HepG2 (cell line): Measurements from ENCODE around the gene OR5W2. TPM values are rescaled to one million over a fixed set of nuclear protein-coding genes. Genes with fewer than 3 reads are reported as not detected.

ENCODE experiments used
- polyA plus RNA-seq, 8 experiments: library from polyadenylated mRNA; depleted of rRNA in 3 of 8; stranded (reverse) in 7 of 8; unstranded in 1 of 8; fragments of >200 nt; fragmentation: Illumina TruSeq in 4 of 8; extraction: Trizol in 4 of 8; gene quantifications; 2 replicates each; pipeline versions ENCODE4 v1.2.1 to v1.2.3, GENCODE V29; 2011 to 2016; ENCODE audit warnings: low read depth in 4 of 8, missing spikeins in 1 of 8, mixed read lengths in 1 of 8; ENCODE audit not compliant: insufficient read depth in 1 of 8
- small RNA-seq, 3 experiments: library from RNA; depleted of rRNA; stranded (forward); fragments of <200 nt; gene quantifications; one replicate each; pipeline ENCODE3, GENCODE V24; 2012; ENCODE audit warnings: low read depth in 2 of 3, low replicate concordance in 1 of 3; ENCODE audit not compliant: insufficient read length in 3 of 3, insufficient read depth in 2 of 3
- total RNA-seq, 5 experiments: library from RNA; depleted of rRNA; stranded (reverse); fragments of >200 nt; fragmentation: Illumina TruSeq; extraction: Trizol; gene quantifications; 2 replicates each; pipeline ENCODE4 v1.2.3, GENCODE V29; 2016; ENCODE audit warnings: low read depth in 1 of 5

OR5W2 gene
- total and polyA plus RNA-seq, 2 of the 13 experiments (the other 11 are each of a cell fraction or from before 2014, with no cell fraction given) = not detected

Small RNA genes within 50 kb of the gene (small RNA-seq; reads per million reads assigned to genes)
- gene AC036111.3 = 0 reads per million in 3 experiments

Other genes starting within 250 kb of the OR5W2 start
- gene OR5D13, start 141.1 kb downstream of the OR5W2 start, total RNA-seq (2016; rRNA removed; fragmentation: Illumina TruSeq; extraction: Trizol) = not detected in 2 replicates
- not detected in 2 replicates for gene OR5D13, start 141.1 kb downstream of the OR5W2 start, polyA plus RNA-seq (2011; rRNA removed)
- gene OR5D14, start 119.0 kb downstream of the OR5W2 start, total RNA-seq (2016; rRNA removed; fragmentation: Illumina TruSeq; extraction: Trizol) = not detected in 2 replicates
- gene OR5D14, start 119.0 kb downstream of the OR5W2 start, polyA plus RNA-seq (2011; rRNA removed) = not detected in 2 replicates
- gene OR5L1, start 103.2 kb downstream of the OR5W2 start, total RNA-seq (2016; rRNA removed; fragmentation: Illumina TruSeq; extraction: Trizol) = not detected in 2 replicates
- gene OR5L1, start 103.2 kb downstream of the OR5W2 start, polyA plus RNA-seq (2011; rRNA removed) = not detected in 2 replicates
- not detected in 2 replicates for gene OR5D18, start 95.0 kb downstream of the OR5W2 start, total RNA-seq (2016; rRNA removed; fragmentation: Illumina TruSeq; extraction: Trizol)
- not detected in 2 replicates for gene OR5D18, start 95.0 kb downstream of the OR5W2 start, polyA plus RNA-seq (2011; rRNA removed)
- not detected in 2 replicates for gene OR5L2, start 87.4 kb downstream of the OR5W2 start, total RNA-seq (2016; rRNA removed; fragmentation: Illumina TruSeq; extraction: Trizol)
- gene OR5L2, start 87.4 kb downstream of the OR5W2 start, polyA plus RNA-seq (2011; rRNA removed) = not detected in 2 replicates
- not detected in 2 replicates for gene OR5D16, start 75.8 kb downstream of the OR5W2 start, total RNA-seq (2016; rRNA removed; fragmentation: Illumina TruSeq; extraction: Trizol)
- not detected in 2 replicates for gene OR5D16, start 75.8 kb downstream of the OR5W2 start, polyA plus RNA-seq (2011; rRNA removed)
- gene TRIM51, start 31.3 kb downstream of the OR5W2 start, total RNA-seq (2016; rRNA removed; fragmentation: Illumina TruSeq; extraction: Trizol) = not detected in 2 replicates
- not detected in 2 replicates for gene TRIM51, start 31.3 kb downstream of the OR5W2 start, polyA plus RNA-seq (2011; rRNA removed)
- not detected in 2 replicates for gene OR5I1, start 21.8 kb upstream of the OR5W2 start, total RNA-seq (2016; rRNA removed; fragmentation: Illumina TruSeq; extraction: Trizol)
- not detected in 2 replicates for gene OR5I1, start 21.8 kb upstream of the OR5W2 start, polyA plus RNA-seq (2011; rRNA removed)
- not detected in 2 replicates for gene OR10AG1, start 55.4 kb upstream of the OR5W2 start, total RNA-seq (2016; rRNA removed; fragmentation: Illumina TruSeq; extraction: Trizol)
- not detected in 2 replicates for gene OR10AG1, start 55.4 kb upstream of the OR5W2 start, polyA plus RNA-seq (2011; rRNA removed)
- gene OR5F1, start 80.0 kb upstream of the OR5W2 start, total RNA-seq (2016; rRNA removed; fragmentation: Illumina TruSeq; extraction: Trizol) = not detected in 2 replicates
- gene OR5F1, start 80.0 kb upstream of the OR5W2 start, polyA plus RNA-seq (2011; rRNA removed) = not detected in 2 replicates
- not detected in 2 replicates for gene OR5AS1, start 113.1 kb upstream of the OR5W2 start, total RNA-seq (2016; rRNA removed; fragmentation: Illumina TruSeq; extraction: Trizol)
- gene OR5AS1, start 113.1 kb upstream of the OR5W2 start, polyA plus RNA-seq (2011; rRNA removed) = not detected in 2 replicates
- gene OR8I2, start 178.7 kb upstream of the OR5W2 start, total RNA-seq (2016; rRNA removed; fragmentation: Illumina TruSeq; extraction: Trizol) = not detected in 2 replicates
- gene OR8I2, start 178.7 kb upstream of the OR5W2 start, polyA plus RNA-seq (2011; rRNA removed) = not detected in 2 replicates
- not detected in 2 replicates for gene OR8H2, start 189.1 kb upstream of the OR5W2 start, total RNA-seq (2016; rRNA removed; fragmentation: Illumina TruSeq; extraction: Trizol)
- not detected in 2 replicates for gene OR8H2, start 189.1 kb upstream of the OR5W2 start, polyA plus RNA-seq (2011; rRNA removed)
- not detected in 2 replicates for gene OR8H3, start 207.8 kb upstream of the OR5W2 start, total RNA-seq (2016; rRNA removed; fragmentation: Illumina TruSeq; extraction: Trizol)
- not detected in 2 replicates for gene OR8H3, start 207.8 kb upstream of the OR5W2 start, polyA plus RNA-seq (2011; rRNA removed)
- not detected in 2 replicates for gene OR8J3, start 225.6 kb upstream of the OR5W2 start, total RNA-seq (2016; rRNA removed; fragmentation: Illumina TruSeq; extraction: Trizol)
- not detected in 2 replicates for gene OR8J3, start 225.6 kb upstream of the OR5W2 start, polyA plus RNA-seq (2011; rRNA removed)
- not detected in 2 replicates for gene OR8K5, start 245.7 kb upstream of the OR5W2 start, total RNA-seq (2016; rRNA removed; fragmentation: Illumina TruSeq; extraction: Trizol)
- not detected in 2 replicates for gene OR8K5, start 245.7 kb upstream of the OR5W2 start, polyA plus RNA-seq (2011; rRNA removed)